ENCODE measurements around the gene FLVCR2.

DNA sequence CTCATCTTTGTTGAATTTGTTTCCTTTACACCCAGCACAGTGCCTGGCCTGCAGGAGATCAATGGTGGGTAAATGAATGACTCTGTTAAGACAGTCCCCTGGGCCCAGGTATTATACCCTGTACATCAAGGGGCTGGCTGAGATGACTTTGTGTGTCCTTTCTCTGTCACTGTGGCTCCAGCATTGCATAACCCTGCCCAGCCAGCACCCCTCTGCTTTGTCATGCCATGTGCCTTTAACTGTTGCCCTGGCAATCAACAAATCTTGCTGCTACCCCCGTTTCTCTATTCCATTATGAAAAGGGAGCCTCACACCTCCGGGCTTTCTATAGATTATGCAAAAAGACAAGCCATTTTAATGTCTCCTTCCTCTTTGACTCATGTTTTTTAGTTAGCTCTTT is 7.6 kb upstream of the FLVCR2 start:
- TF ChIP-seq CTCF (conservative IDR thresholded peaks at IDR 0.05) (no peak), EZH2 (IDR thresholded peaks at IDR 0.05; ENCODE audit: low read depth) (no peak)

Data from PC-9 (cell line).